GM19099 (cell line): Measurements from ENCODE around the gene ENTR1.
A peak's percentile ranks its signal among the peaks of the same experiment; 100 is the strongest.

Experiments
- POLR2A ChIP-seq: IDR thresholded peaks from 3 replicates; pipeline ENCODE4 v1.6.1; 2011; ENCODE audit warnings: low read depth; ENCODE audit not compliant: insufficient read length; ENCODE audit errors: extremely low read depth

Gene ENTR1

GRCh38 chr9:136443087-136443486 is 32.7 kb upstream of the ENTR1 start:
- no peak for TF ChIP-seq POLR2A

GRCh38 chr9:136442265-136442664 is 31.9 kb upstream of the ENTR1 start:
- TF ChIP-seq POLR2A = no peak

- no peak for TF ChIP-seq POLR2A
These were observed 31.3 kb upstream of the ENTR1 start for GRCh38 chr9:136441681-136442245.

- no peak for TF ChIP-seq POLR2A
These were observed 30.8 kb upstream of the ENTR1 start for GRCh38 chr9:136441191-136441680.

GRCh38 chr9:136439481-136440408 is 29.3 kb upstream of the ENTR1 start, which contains the start of gene INPP5E:
Gene INPP5E, minus strand, starts transcription at chr9:136439845. Its CDS starts 426 bp downstream, at chr9:136439419.
- TF ChIP-seq POLR2A = peak; percentile 60

GRCh38 chr9:136438548-136439480 is 28.4 kb upstream of the ENTR1 start:
- TF ChIP-seq POLR2A = no peak

- no peak for TF ChIP-seq POLR2A
These were observed 27.6 kb upstream of the ENTR1 start for GRCh38 chr9:136437839-136438547.

- no peak for TF ChIP-seq POLR2A
These were observed 27.0 kb upstream of the ENTR1 start for GRCh38 chr9:136437430-136437829.

GRCh38 chr9:136436055-136436634 is 25.7 kb upstream of the ENTR1 start:
- TF ChIP-seq POLR2A = no peak

- no peak for TF ChIP-seq POLR2A
These were observed 24.3 kb upstream of the ENTR1 start for GRCh38 chr9:136434580-136435169.

GRCh38 chr9:136433849-136434579 is 23.6 kb upstream of the ENTR1 start:
- TF ChIP-seq POLR2A = no peak

- TF ChIP-seq POLR2A = no peak
These were observed 22.8 kb upstream of the ENTR1 start for GRCh38 chr9:136433043-136433715.
